Measurements from ENCODE around the gene KRT7.

GRCh38 chr12:52293926-52294325 lies 60.9 kb downstream of the KRT7 start:
- TF ChIP-seq, protein P1, sequence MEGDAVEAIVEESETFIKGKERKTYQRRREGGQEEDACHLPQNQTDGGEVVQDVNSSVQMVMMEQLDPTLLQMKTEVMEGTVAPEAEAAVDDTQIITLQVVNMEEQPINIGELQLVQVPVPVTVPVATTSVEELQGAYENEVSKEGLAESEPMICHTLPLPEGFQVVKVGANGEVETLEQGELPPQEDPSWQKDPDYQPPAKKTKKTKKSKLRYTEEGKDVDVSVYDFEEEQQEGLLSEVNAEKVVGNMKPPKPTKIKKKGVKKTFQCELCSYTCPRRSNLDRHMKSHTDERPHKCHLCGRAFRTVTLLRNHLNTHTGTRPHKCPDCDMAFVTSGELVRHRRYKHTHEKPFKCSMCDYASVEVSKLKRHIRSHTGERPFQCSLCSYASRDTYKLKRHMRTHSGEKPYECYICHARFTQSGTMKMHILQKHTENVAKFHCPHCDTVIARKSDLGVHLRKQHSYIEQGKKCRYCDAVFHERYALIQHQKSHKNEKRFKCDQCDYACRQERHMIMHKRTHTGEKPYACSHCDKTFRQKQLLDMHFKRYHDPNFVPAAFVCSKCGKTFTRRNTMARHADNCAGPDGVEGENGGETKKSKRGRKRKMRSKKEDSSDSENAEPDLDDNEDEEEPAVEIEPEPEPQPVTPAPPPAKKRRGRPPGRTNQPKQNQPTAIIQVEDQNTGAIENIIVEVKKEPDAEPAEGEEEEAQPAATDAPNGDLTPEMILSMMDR (IDR thresholded peaks at IDR 0.05; ENCODE audit: insufficient read depth, low read length) = no peak
- no peak for TF ChIP-seq GABPA (IDR thresholded peaks at IDR 0.05; ENCODE audit: low read depth)
